Measurements from ENCODE around the gene ADGRF1. TPM values are rescaled to one million over a fixed set of nuclear protein-coding genes. Genes with fewer than 3 reads are reported as not detected.
"Not testable (repeated sequence)": the region's sequence is repeated elsewhere in the genome, so short reads cannot be mapped to it uniquely, and the experiment has no call there.

The ADGRF1 gene
- 1 to 10 TPM in 3 of 4 donors, under 1 TPM in 1; 0.13 to 1.7 (median 1.3) TPM for polyA plus RNA-seq
- long read RNA-seq, donor 1, partial matches to known transcripts, result 0 of 1 reads
- long read RNA-seq, donor 1, other reads (novel, unspliced or antisense), result 0 of 1 reads
- long read RNA-seq, donor 2, result 0 reads
- long read RNA-seq, donor 3, result 0 reads
- long read RNA-seq, donor 4, result 0 reads
- long read RNA-seq, donor 5, result 0 reads
- long read RNA-seq, donor 6, result 0 reads
- long read RNA-seq, donor 7, result 0 reads
- long read RNA-seq, donor 8, result 0 reads
- long read RNA-seq, donor 9, result 0 reads
- long read RNA-seq, donor 10, result 0 reads

DNA sequence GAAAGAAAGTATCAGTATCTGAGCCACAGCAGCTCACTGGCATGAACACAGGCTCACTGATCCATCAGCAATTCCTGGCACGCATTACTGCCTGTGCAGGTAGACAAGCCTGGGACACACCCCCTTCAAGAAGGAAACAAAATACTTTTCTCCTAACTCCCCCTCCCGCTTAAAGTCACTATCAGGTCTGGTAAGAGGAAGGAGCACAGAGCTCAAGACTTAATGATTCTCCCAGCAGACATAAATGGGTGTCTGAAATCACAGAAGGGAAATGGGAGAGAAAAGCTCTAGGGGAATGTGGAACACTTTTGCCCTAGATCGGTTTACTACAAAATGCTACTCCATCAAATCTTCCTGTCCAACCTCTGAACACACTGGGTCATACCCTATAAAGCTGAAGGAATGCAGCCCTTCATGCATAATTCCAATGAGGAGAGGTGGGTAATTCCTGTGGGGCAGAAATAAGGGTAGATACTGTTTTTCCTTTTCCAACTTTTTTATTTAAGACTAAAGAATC lies at the start of gene ADGRF1:
TSS of gene ADGRF1 (minus strand) at position 58 of the 517 bp plus-strand sequence. CDS start 13,271 bp downstream, outside the sequence.
- no peaks in the 10 kb centered on the region for H3K9me3 ChIP-seq (ENCODE audit: control insufficient read depth in 2 of 2, insufficient read depth in 1 of 2, low read depth in 1 of 2, low read length in 1 of 2)
- H3K27me3 ChIP-seq (ENCODE audit: control insufficient read depth in 3 of 3, insufficient read depth in 3 of 3, low read length in 3 of 3), result no peaks in the 10 kb centered on the region
- H3K4me3 ChIP-seq (ENCODE audit: low read depth in 1 of 3, low read length in 3 of 3), result no peak within 1 kb of the TSS
- 28 to 68% (median 51%) methylated on average over 3 of the region's 3 CpGs for WGBS, 3 donors
- FAIRE-seq (no peak), DNase-seq (peak; percentile 22 to 78)
- peak within 1 kb of the TSS in 1 of 3 donors; percentile 75 for H3K27ac ChIP-seq (ENCODE audit: low read depth in 1 of 3, low read length in 2 of 3)
- H3K4me1 ChIP-seq (ENCODE audit: control insufficient read depth in 3 of 3, insufficient read depth in 2 of 3, low read depth in 1 of 3, low read length in 2 of 3), result peaks cover 2 to 12% (median 7%) of the 10 kb centered on the region in 3 donors
- no peaks in the 10 kb centered on the region for H3K36me3 ChIP-seq (ENCODE audit: control insufficient read depth in 3 of 3, insufficient read depth in 2 of 3, low read depth in 1 of 3, low read length in 3 of 3)

DNA sequence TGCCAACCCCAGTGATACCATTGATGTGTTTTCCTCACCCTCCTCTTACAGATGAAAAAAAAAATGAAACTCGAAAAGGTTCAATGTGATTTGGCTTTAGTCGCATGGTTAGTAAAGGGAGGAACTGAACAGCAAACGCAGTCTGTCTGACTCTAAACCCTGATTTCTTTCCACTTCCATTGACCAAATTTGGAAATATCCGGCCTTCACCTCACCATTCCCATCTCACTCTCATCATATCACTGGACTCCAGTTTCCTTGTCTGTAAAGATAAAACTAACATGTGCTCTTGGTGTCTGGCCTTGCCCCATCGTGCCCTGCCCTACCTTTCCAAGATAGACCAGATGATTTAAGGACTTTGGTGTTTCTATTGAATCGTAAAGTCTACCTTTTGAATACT lies 48.7 kb upstream of the ADGRF1 start:
- Histone ChIP-seq H3K4me3 (ENCODE audit: low read depth in 1 of 3, low read length in 3 of 3) (no peak overlapping the region), H3K4me1 (ENCODE audit: control insufficient read depth in 3 of 3, insufficient read depth in 2 of 3, low read depth in 1 of 3, low read length in 2 of 3) (peaks cover 0 to 25% (median 6%) of the 10 kb centered on the region in 3 donors), H3K36me3 (ENCODE audit: control insufficient read depth in 3 of 3, insufficient read depth in 2 of 3, low read depth in 1 of 3, low read length in 3 of 3) (no peaks in the 10 kb centered on the region), H3K9me3 (ENCODE audit: control insufficient read depth in 2 of 2, insufficient read depth in 1 of 2, low read depth in 1 of 2, low read length in 1 of 2) (peaks cover 0 to 3% of the 10 kb centered on the region in 2 donors), H3K27ac (ENCODE audit: low read depth in 1 of 3, low read length in 2 of 3) (no peak overlapping the region), H3K27me3 (ENCODE audit: control insufficient read depth in 3 of 3, insufficient read depth in 3 of 3, low read length in 3 of 3) (no peaks in the 10 kb centered on the region)
- WGBS, 3 donors, result 73 to 86% (median 75%) methylated on average over 6 of the region's 6 CpGs
- FAIRE-seq (no peak), DNase-seq (no peak)

DNA sequence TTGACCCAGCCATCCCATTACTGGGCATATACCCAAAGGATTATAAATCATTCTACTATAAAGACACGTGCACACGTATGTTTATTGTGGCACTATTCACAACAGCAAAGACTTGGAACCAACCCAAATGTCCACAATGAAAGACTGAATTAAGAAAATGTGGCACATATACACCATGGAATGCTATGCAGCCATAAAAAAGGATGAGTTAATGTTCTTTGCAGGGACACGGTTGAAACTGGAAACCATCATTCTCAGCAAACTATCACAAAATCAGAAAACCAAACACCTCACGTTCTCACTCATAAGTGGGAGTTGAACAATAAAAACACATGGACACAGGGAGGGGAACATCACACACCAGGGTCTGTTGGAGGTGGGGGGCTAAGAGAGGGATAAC lies 47.3 kb upstream of the ADGRF1 start:
- WGBS, 3 donors, result 48 to 76% (median 63%) methylated on average over 4 of the region's 4 CpGs
- peaks cover 0 to 20% (median 6%) of the 10 kb centered on the region in 3 donors for H3K4me1 ChIP-seq (ENCODE audit: control insufficient read depth in 3 of 3, insufficient read depth in 2 of 3, low read depth in 1 of 3, low read length in 2 of 3)
- not testable (repeated sequence) for H3K27ac ChIP-seq (ENCODE audit: low read depth in 1 of 3, low read length in 2 of 3); H3K27me3 ChIP-seq (ENCODE audit: control insufficient read depth in 3 of 3, insufficient read depth in 3 of 3, low read length in 3 of 3); H3K9me3 ChIP-seq (ENCODE audit: control insufficient read depth in 2 of 2, insufficient read depth in 1 of 2, low read depth in 1 of 2, low read length in 1 of 2); FAIRE-seq; H3K4me3 ChIP-seq (ENCODE audit: low read depth in 1 of 3, low read length in 3 of 3); DNase-seq; H3K36me3 ChIP-seq (ENCODE audit: control insufficient read depth in 3 of 3, insufficient read depth in 2 of 3, low read depth in 1 of 3, low read length in 3 of 3)

DNA sequence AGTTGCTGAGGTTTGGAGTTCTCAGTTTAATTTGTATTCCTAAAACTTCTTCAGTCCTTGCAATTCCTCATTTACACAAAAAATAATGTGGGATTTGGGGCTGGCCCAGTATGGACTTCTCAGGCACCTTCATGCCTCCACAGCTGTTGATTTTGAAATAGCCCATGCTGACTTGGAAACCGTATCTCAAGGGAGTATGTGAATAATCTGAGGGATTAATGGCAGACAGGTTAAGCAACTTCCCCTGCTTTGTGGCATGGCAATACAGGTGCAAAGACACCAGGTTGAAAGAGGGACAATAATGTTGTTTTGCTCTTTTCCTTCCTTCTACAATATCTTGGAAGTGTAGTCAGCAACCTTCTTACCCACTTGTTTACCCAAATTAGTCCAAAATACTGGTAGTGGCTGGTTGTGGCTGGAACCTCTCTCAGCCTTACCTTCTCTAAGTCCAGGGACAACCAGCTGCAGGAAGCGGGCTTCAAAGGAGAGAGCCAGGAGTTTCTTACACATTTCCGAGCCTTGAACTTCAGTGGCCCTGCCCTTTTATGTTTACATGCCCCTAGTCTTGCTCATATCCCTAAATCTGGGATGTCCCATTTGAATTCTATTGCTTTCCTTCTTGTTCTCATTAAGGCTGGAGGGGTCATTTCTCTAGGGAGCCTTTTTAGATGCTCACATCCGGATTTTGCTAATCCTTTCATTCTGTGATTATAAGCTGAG lies 44.1 kb upstream of the ADGRF1 start:
- 78 to 82% (median 81%) methylated on average over 4 of the region's 4 CpGs for WGBS, 3 donors
- no peak for FAIRE-seq
- H3K27me3 ChIP-seq (ENCODE audit: control insufficient read depth in 3 of 3, insufficient read depth in 3 of 3, low read length in 3 of 3), result no peaks in the 10 kb centered on the region

DNA sequence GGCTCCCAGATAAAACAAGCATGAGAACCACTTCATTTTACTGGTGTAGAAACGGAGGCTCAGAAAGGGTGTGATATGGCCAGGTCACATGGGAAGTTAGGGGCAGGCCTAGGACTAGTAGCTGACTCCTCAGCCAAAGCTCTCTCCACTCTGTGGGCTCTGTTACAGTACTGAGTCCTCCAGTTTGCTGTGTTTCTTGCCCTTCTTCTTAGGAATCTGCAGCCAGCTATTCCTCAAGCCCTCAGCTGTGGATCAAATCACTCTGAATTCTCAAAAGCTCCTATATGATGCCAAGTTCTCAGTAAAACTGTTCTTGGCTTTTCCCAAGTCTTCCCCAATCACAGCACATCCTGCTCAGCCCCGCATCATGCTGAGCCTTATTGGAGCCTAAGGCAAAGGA lies 42.5 kb upstream of the ADGRF1 start:
- Histone ChIP-seq H3K9me3 (ENCODE audit: control insufficient read depth in 2 of 2, insufficient read depth in 1 of 2, low read depth in 1 of 2, low read length in 1 of 2) (no peaks in the 10 kb centered on the region), H3K4me3 (ENCODE audit: low read depth in 1 of 3, low read length in 3 of 3) (no peak overlapping the region), H3K27ac (ENCODE audit: low read depth in 1 of 3, low read length in 2 of 3) (no peak overlapping the region), H3K36me3 (ENCODE audit: control insufficient read depth in 3 of 3, insufficient read depth in 2 of 3, low read depth in 1 of 3, low read length in 3 of 3) (no peaks in the 10 kb centered on the region), H3K27me3 (ENCODE audit: control insufficient read depth in 3 of 3, insufficient read depth in 3 of 3, low read length in 3 of 3) (no peaks in the 10 kb centered on the region), H3K4me1 (ENCODE audit: control insufficient read depth in 3 of 3, insufficient read depth in 2 of 3, low read depth in 1 of 3, low read length in 2 of 3) (peaks cover 0 to under 1% (median 0%) of the 10 kb centered on the region in 3 donors)
- FAIRE-seq (no peak), DNase-seq (no peak)
- 69 to 77% (median 71%) methylated on average over 2 of the region's 2 CpGs for WGBS, 3 donors

More for the DNA sequence above, 44.1 kb upstream of the ADGRF1 start:
- H3K27ac ChIP-seq (ENCODE audit: low read depth in 1 of 3, low read length in 2 of 3), result no peak overlapping the region
- no peaks in the 10 kb centered on the region for H3K36me3 ChIP-seq (ENCODE audit: control insufficient read depth in 3 of 3, insufficient read depth in 2 of 3, low read depth in 1 of 3, low read length in 3 of 3)
- H3K9me3 ChIP-seq (ENCODE audit: control insufficient read depth in 2 of 2, insufficient read depth in 1 of 2, low read depth in 1 of 2, low read length in 1 of 2), result no peaks in the 10 kb centered on the region
- DNase-seq, result no peak
- no peaks in the 10 kb centered on the region for H3K4me1 ChIP-seq (ENCODE audit: control insufficient read depth in 3 of 3, insufficient read depth in 2 of 3, low read depth in 1 of 3, low read length in 2 of 3)
- no peak overlapping the region for H3K4me3 ChIP-seq (ENCODE audit: low read depth in 1 of 3, low read length in 3 of 3)

DNA sequence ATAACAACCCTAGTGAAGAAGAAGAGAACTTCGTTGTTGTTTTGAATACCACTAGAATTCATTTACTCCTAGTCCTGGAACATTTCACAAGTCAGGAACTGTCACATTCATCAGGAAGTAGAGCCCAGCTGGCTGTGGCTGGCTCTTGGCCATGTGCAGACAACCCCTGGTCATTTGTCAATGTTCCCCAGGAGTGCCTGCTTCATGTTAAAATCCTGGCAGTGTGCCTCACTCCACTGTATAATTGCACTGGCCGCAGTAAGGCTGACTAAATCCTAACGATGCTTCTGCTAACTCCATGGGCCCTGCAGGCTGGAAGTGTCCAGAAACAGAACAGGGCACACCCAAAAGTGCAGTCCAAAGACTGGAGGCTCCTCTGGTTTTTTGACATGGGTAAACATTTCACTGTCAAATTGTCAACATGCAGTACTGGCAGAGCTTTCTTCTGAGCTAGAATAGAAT lies 41.5 kb upstream of the ADGRF1 start:
- Histone ChIP-seq H3K27ac (ENCODE audit: low read depth in 1 of 3, low read length in 2 of 3) (no peak overlapping the region), H3K36me3 (ENCODE audit: control insufficient read depth in 3 of 3, insufficient read depth in 2 of 3, low read depth in 1 of 3, low read length in 3 of 3) (no peaks in the 10 kb centered on the region), H3K9me3 (ENCODE audit: control insufficient read depth in 2 of 2, insufficient read depth in 1 of 2, low read depth in 1 of 2, low read length in 1 of 2) (no peaks in the 10 kb centered on the region), H3K4me1 (ENCODE audit: control insufficient read depth in 3 of 3, insufficient read depth in 2 of 3, low read depth in 1 of 3, low read length in 2 of 3) (peaks cover 0 to 9% (median 0%) of the 10 kb centered on the region in 3 donors), H3K27me3 (ENCODE audit: control insufficient read depth in 3 of 3, insufficient read depth in 3 of 3, low read length in 3 of 3) (no peaks in the 10 kb centered on the region), H3K4me3 (ENCODE audit: low read depth in 1 of 3, low read length in 3 of 3) (no peak overlapping the region)
- peak; percentile 53 for DNase-seq
- 2 to 13% (median 11%) methylated on average over 3 of the region's 3 CpGs for WGBS, 3 donors
- FAIRE-seq, result no peak

DNA sequence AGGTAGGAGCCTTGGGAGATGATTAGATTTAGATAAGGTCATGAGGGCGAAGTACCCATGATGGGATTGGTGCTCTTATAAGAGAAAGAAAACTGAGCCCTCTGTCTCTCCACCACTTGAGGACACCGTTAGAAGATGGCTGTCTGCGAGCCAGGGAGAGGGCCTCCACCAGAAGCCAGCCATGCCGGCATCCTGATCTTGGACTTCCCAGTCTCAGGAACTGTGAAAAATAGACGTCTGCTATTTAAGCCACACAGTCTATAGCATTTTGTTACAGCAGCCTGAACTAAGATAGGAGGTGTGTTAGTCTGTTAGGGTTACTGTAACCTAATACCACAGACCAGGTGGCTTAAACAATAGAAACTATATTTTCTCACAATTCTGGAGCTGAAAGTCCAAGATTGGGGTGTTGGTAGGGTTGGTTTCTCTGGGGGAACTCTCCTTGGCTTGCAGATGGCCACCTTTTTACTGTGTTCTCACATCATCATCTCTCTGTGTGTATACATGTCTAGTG lies 38.0 kb upstream of the ADGRF1 start:
- 85 to 92% (median 89%) methylated on average over 5 of the region's 5 CpGs for WGBS, 3 donors
- H3K4me1 ChIP-seq (ENCODE audit: control insufficient read depth in 3 of 3, insufficient read depth in 2 of 3, low read depth in 1 of 3, low read length in 2 of 3), result peaks cover 0 to 9% (median 0%) of the 10 kb centered on the region in 3 donors
- H3K36me3 ChIP-seq (ENCODE audit: control insufficient read depth in 3 of 3, insufficient read depth in 2 of 3, low read depth in 1 of 3, low read length in 3 of 3), result no peaks in the 10 kb centered on the region
- no peak overlapping the region for H3K4me3 ChIP-seq (ENCODE audit: low read depth in 1 of 3, low read length in 3 of 3)
- FAIRE-seq (no peak), DNase-seq (no peak)
- H3K27ac ChIP-seq (ENCODE audit: low read depth in 1 of 3, low read length in 2 of 3), result no peak overlapping the region
- H3K9me3 ChIP-seq (ENCODE audit: control insufficient read depth in 2 of 2, insufficient read depth in 1 of 2, low read depth in 1 of 2, low read length in 1 of 2), result no peaks in the 10 kb centered on the region
- H3K27me3 ChIP-seq (ENCODE audit: control insufficient read depth in 3 of 3, insufficient read depth in 3 of 3, low read length in 3 of 3), result no peaks in the 10 kb centered on the region

DNA sequence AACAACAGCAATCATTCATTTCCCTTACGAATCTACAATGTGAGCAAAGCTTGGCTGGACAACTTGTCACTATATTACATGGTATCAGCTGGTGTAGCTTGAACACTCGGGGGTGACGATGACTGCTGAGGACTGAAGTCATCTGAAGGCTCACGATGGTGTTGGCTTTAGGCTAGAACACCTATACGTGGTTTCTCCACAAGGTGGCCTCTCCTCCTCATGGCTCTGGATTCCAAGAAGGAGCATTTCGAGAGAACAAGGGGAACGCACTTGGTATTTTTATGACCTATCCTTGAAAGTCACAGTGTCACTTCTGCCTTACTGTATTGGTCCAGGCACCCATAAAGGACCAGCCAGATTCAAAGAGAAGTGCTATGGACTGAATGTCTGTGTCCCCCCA lies 37.5 kb upstream of the ADGRF1 start:
- Histone ChIP-seq H3K9me3 (ENCODE audit: control insufficient read depth in 2 of 2, insufficient read depth in 1 of 2, low read depth in 1 of 2, low read length in 1 of 2) (no peaks in the 10 kb centered on the region), H3K4me1 (ENCODE audit: control insufficient read depth in 3 of 3, insufficient read depth in 2 of 3, low read depth in 1 of 3, low read length in 2 of 3) (peaks cover 0 to 9% (median 0%) of the 10 kb centered on the region in 3 donors), H3K4me3 (ENCODE audit: low read depth in 1 of 3, low read length in 3 of 3) (no peak overlapping the region), H3K36me3 (ENCODE audit: control insufficient read depth in 3 of 3, insufficient read depth in 2 of 3, low read depth in 1 of 3, low read length in 3 of 3) (no peaks in the 10 kb centered on the region), H3K27ac (ENCODE audit: low read depth in 1 of 3, low read length in 2 of 3) (no peak overlapping the region), H3K27me3 (ENCODE audit: control insufficient read depth in 3 of 3, insufficient read depth in 3 of 3, low read length in 3 of 3) (no peaks in the 10 kb centered on the region)
- DNase-seq, result no peak
- no peak for FAIRE-seq
- WGBS, 3 donors, result 84 to 90% (median 84%) methylated on average over 7 of the region's 7 CpGs

All from small intestine (tissue), 16 donors.